Natural killer cell (primary cell): ENCODE data around the gene NACC2. TPM values are rescaled to one million over a fixed set of nuclear protein-coding genes. Genes with fewer than 3 reads are reported as not detected.

Experiments
- ATAC-seq, 3 donors: fragments of 150-1000 bp in 2 of 3; fragments of 200-7000 bp in 1 of 3; cut with Tn5 transposase; 1 replicate in 1 of 3; 2 replicates in 2 of 3; pipeline ENCODE4 v1.10.0; 2021; ENCODE audit warnings: mild to moderate bottlenecking in 2 of 3, moderate library complexity in 2 of 3
- DNase-seq, 2 donors: peaks; one replicate each; pipeline versions ENCODE4 v3.0.0 to v3.0.0-alpha.2; 2013 to 2021; ENCODE audit warnings: mixed read lengths in 1 of 2
- H3K27ac ChIP-seq: one replicate; pipeline ENCODE4 v1.5.1; 2013; ENCODE audit warnings: mild to moderate bottlenecking, low read length
- H3K27me3 ChIP-seq: one replicate; pipeline ENCODE4 v1.6.1; 2013; ENCODE audit warnings: low read length; ENCODE audit not compliant: control insufficient read depth, insufficient read depth
- H3K36me3 ChIP-seq: one replicate; pipeline ENCODE4 v1.6.1; 2013; ENCODE audit warnings: low read length; ENCODE audit not compliant: control insufficient read depth, insufficient read depth
- H3K4me1 ChIP-seq: one replicate; pipeline ENCODE4 v1.6.1; 2013; ENCODE audit warnings: low read length; ENCODE audit not compliant: control insufficient read depth, insufficient read depth
- H3K4me3 ChIP-seq: one replicate; pipeline ENCODE4 v1.5.1; 2013; ENCODE audit warnings: low read length
- H3K9me3 ChIP-seq: one replicate; pipeline ENCODE4 v1.6.1; 2013; ENCODE audit warnings: low read length; ENCODE audit not compliant: control insufficient read depth, insufficient read depth
- H3K27ac Mint-ChIP-seq, 2 donors: one replicate each; pipeline ENCODE4 v1.8.0; 2022; ENCODE audit warnings: mild to moderate bottlenecking in 2 of 2, mixed read lengths in 2 of 2, moderate library complexity in 1 of 2
- H3K27me3 Mint-ChIP-seq, 2 donors: one replicate each; pipeline ENCODE4 v1.8.0; 2022; ENCODE audit warnings: low read depth in 2 of 2, mixed read lengths in 2 of 2
- H3K36me3 Mint-ChIP-seq: one replicate; pipeline ENCODE4 v1.8.0; 2022; ENCODE audit warnings: mixed read lengths
- H3K4me1 Mint-ChIP-seq, 2 donors: one replicate each; pipeline ENCODE4 v1.8.0; 2022; ENCODE audit warnings: mixed read lengths in 2 of 2
- H3K4me3 Mint-ChIP-seq: one replicate; pipeline ENCODE4 v1.8.0; 2022; ENCODE audit warnings: mild to moderate bottlenecking, moderate library complexity, mixed read lengths
- H3K9me3 Mint-ChIP-seq, 2 donors: one replicate each; pipeline ENCODE4 v1.8.0; 2022; ENCODE audit warnings: mixed read lengths in 2 of 2
- WGBS: methylation state at CpG from one replicate; pipeline ENCODE4 v1.1.7; 2013; ENCODE audit warnings: missing lambda C conversion rate; ENCODE audit not compliant: insufficient coverage; 5-methylcytosine and 5-hydroxymethylcytosine counted together
- intact Hi-C: fragments of 100-400 bp; cut with micrococcal nuclease; formaldehyde crosslinking; loops from one replicate; pipeline ENCODE4 v1.14.2; 2022
- total RNA-seq, 4 donors: library from RNA; stranded (reverse); fragments of 120-200 nt in 1 of 4; gene quantifications; one replicate each; pipeline versions ENCODE4 v1.2.3 to v1.2.4, GENCODE V29; 2013 to 2022
- TF ChIP-seq, protein P1 (sequence below): fragments of 200-600 bp; IDR thresholded peaks from one replicate; pipeline ENCODE4 v1.8.0; 2022; ENCODE audit warnings: antibody characterized with exemption

NACC2 gene
- total RNA-seq, 3 donors from 2014 or later (not counting 1 experiment from before 2014, with no cell fraction given), result 14.5 to 21.6 (median 21.2) TPM

GRCh38 chr9:136010176-136010575 is 84.9 kb downstream of the NACC2 start:
- ATAC-seq (no peak), DNase-seq (no peak)
- H3K27me3 ChIP-seq, result no peaks in the 10 kb centered on the region
- WGBS, result 97% methylated on average over 17 of the region's 17 CpGs
- Mint-ChIP-seq H3K27ac (no peak overlapping the region), H3K36me3 (no peaks in the 10 kb centered on the region), H3K4me1 (peaks cover 0 to 4% of the 10 kb centered on the region in 2 donors), H3K9me3 (no peaks in the 10 kb centered on the region), H3K27me3 (no peaks in the 10 kb centered on the region), H3K4me3 (no peak overlapping the region)
- no peaks in the 10 kb centered on the region for H3K9me3 ChIP-seq
- TF ChIP-seq, protein P1, sequence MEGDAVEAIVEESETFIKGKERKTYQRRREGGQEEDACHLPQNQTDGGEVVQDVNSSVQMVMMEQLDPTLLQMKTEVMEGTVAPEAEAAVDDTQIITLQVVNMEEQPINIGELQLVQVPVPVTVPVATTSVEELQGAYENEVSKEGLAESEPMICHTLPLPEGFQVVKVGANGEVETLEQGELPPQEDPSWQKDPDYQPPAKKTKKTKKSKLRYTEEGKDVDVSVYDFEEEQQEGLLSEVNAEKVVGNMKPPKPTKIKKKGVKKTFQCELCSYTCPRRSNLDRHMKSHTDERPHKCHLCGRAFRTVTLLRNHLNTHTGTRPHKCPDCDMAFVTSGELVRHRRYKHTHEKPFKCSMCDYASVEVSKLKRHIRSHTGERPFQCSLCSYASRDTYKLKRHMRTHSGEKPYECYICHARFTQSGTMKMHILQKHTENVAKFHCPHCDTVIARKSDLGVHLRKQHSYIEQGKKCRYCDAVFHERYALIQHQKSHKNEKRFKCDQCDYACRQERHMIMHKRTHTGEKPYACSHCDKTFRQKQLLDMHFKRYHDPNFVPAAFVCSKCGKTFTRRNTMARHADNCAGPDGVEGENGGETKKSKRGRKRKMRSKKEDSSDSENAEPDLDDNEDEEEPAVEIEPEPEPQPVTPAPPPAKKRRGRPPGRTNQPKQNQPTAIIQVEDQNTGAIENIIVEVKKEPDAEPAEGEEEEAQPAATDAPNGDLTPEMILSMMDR, result no peak
- H3K27ac ChIP-seq, result no peak overlapping the region
- no peaks in the 10 kb centered on the region for H3K4me1 ChIP-seq
- no peak overlapping the region for H3K4me3 ChIP-seq
- intact Hi-C loops, result no loop called here
- H3K36me3 ChIP-seq, result peaks cover 2% of the 10 kb centered on the region

DNA sequence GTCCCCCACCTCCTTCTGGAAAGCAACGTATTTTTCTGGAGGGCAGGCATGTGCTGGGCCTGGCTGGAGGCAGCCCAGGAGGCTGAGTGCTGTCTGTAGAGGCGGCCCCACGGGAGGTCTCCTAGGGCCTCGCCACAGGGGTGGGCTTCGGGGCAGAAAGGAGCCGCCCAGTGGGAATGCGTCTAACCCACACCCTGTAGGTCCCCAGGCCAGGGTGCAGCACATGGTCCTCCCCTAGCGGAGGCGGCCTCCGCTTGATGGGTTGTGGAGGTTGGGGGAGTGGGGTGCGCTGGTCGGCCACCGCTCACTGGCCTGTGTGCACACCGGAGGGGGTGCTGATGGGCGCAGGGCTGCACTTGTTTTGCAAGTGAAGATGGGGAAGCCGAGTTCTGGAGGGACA is 85.6 kb downstream of the NACC2 start:
- Histone ChIP-seq H3K9me3 (no peaks in the 10 kb centered on the region), H3K27ac (no peak overlapping the region), H3K36me3 (peaks cover 2% of the 10 kb centered on the region), H3K27me3 (no peaks in the 10 kb centered on the region), H3K4me1 (no peaks in the 10 kb centered on the region), H3K4me3 (no peak overlapping the region)
- H3K4me1 Mint-ChIP-seq, result peaks cover 0 to 4% of the 10 kb centered on the region in 2 donors
- intact Hi-C loops, result no loop called here
- TF ChIP-seq, protein P1, result no peak
- no peak overlapping the region for H3K27ac Mint-ChIP-seq
- H3K4me3 Mint-ChIP-seq, result no peak overlapping the region
- no peaks in the 10 kb centered on the region for H3K9me3 Mint-ChIP-seq
- WGBS, result 91% methylated on average over 16 of the region's 16 CpGs
- DNase-seq (no peak), ATAC-seq (peak in 1 of 3 donors; percentile 31)
- no peaks in the 10 kb centered on the region for H3K27me3 Mint-ChIP-seq
- H3K36me3 Mint-ChIP-seq, result no peaks in the 10 kb centered on the region

DNA sequence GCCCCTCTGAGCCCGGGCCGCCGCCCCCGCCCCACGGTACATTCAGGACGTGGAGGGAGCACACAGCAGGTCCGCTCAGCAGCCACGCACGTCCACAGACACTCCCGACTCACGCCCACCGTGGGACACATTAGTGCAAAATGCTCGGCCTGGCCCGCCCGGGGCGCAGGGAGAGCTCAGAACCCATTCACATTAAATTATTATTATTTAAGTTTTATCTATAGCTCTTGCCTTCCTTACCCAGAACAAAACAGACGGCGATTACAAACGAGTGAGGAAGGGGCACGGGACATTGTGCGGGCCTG is 86.4 kb downstream of the NACC2 start:
- no peak for DNase-seq
- Histone ChIP-seq H3K27me3 (no peaks in the 10 kb centered on the region), H3K36me3 (peaks cover 2% of the 10 kb centered on the region), H3K9me3 (no peaks in the 10 kb centered on the region), H3K4me1 (no peaks in the 10 kb centered on the region), H3K4me3 (no peak overlapping the region), H3K27ac (no peak overlapping the region)
- WGBS, result 96% methylated on average over 20 of the region's 21 CpGs
- ATAC-seq, result no peak
- H3K9me3 Mint-ChIP-seq, result no peaks in the 10 kb centered on the region
- TF ChIP-seq, protein P1, result no peak
- no peak overlapping the region for H3K27ac Mint-ChIP-seq
- H3K27me3 Mint-ChIP-seq, result no peaks in the 10 kb centered on the region
- H3K4me1 Mint-ChIP-seq, result peaks cover 0 to 4% of the 10 kb centered on the region in 2 donors
- no peak overlapping the region for H3K4me3 Mint-ChIP-seq
- no peaks in the 10 kb centered on the region for H3K36me3 Mint-ChIP-seq
- intact Hi-C loops, result no loop called here

- ATAC-seq (no peak), DNase-seq (no peak)
- Histone ChIP-seq H3K27ac (no peak overlapping the region), H3K36me3 (peaks cover 2% of the 10 kb centered on the region), H3K4me3 (no peak overlapping the region), H3K27me3 (no peaks in the 10 kb centered on the region), H3K4me1 (no peaks in the 10 kb centered on the region), H3K9me3 (no peaks in the 10 kb centered on the region)
- Mint-ChIP-seq H3K36me3 (no peaks in the 10 kb centered on the region), H3K4me1 (peaks cover 0 to 4% of the 10 kb centered on the region in 2 donors), H3K4me3 (no peak overlapping the region), H3K27ac (no peak overlapping the region), H3K9me3 (no peaks in the 10 kb centered on the region), H3K27me3 (no peaks in the 10 kb centered on the region)
- 94% methylated on average over 24 of the region's 24 CpGs for WGBS
- TF ChIP-seq, protein P1, result no peak
- intact Hi-C loops, result no loop called here
Observed at GRCh38 chr9:136007934-136008692, 87.0 kb downstream of the NACC2 start.
